ENCODE measurements around the gene MAP2K5.

The MAP2K5 gene

DNA sequence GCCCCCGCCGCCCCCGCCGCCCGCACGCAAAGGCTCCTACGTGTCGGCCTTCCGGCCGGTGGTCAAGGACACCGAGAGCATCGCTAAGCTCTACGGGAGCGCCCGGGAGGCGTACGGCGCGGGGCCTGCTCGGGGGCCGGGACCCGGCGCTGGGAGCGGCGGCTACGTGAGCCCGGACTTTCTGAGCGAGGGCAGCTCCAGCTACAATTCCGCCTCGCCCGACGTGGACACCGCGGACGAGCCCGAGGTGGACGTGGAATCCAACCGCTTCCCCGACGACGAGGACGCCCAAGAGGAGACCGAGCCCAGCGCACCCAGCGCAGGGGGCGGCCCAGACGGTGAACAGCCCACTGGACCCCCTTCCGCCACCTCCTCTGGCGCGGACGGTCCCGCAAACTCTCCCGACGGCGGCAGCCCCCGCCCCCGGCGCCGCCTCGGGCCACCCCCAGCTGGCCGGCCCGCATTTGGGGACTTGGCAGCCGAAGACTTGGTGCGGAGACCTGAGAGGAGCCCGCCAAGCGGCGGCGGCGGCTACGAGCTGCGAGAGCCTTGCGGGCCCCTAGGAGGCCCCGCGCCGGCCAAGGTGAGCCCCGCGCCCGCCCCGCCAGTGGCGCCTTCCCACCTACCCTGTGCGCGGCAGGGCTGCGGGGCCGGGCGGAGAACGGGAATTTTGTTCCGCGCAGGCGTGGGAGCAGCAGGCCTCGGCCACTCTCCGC lies 285.2 kb downstream of the MAP2K5 start:
- no peak for DNase-seq (ENCODE audit: low read depth)
- TF ChIP-seq, protein P1, sequence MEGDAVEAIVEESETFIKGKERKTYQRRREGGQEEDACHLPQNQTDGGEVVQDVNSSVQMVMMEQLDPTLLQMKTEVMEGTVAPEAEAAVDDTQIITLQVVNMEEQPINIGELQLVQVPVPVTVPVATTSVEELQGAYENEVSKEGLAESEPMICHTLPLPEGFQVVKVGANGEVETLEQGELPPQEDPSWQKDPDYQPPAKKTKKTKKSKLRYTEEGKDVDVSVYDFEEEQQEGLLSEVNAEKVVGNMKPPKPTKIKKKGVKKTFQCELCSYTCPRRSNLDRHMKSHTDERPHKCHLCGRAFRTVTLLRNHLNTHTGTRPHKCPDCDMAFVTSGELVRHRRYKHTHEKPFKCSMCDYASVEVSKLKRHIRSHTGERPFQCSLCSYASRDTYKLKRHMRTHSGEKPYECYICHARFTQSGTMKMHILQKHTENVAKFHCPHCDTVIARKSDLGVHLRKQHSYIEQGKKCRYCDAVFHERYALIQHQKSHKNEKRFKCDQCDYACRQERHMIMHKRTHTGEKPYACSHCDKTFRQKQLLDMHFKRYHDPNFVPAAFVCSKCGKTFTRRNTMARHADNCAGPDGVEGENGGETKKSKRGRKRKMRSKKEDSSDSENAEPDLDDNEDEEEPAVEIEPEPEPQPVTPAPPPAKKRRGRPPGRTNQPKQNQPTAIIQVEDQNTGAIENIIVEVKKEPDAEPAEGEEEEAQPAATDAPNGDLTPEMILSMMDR (IDR thresholded peaks at IDR 0.05; ENCODE audit: control insufficient read depth, extremely low read depth, insufficient read depth) = no peak
- H3K4me3 ChIP-seq (ENCODE audit: low read depth, low read length) = no peak overlapping the region

DNA sequence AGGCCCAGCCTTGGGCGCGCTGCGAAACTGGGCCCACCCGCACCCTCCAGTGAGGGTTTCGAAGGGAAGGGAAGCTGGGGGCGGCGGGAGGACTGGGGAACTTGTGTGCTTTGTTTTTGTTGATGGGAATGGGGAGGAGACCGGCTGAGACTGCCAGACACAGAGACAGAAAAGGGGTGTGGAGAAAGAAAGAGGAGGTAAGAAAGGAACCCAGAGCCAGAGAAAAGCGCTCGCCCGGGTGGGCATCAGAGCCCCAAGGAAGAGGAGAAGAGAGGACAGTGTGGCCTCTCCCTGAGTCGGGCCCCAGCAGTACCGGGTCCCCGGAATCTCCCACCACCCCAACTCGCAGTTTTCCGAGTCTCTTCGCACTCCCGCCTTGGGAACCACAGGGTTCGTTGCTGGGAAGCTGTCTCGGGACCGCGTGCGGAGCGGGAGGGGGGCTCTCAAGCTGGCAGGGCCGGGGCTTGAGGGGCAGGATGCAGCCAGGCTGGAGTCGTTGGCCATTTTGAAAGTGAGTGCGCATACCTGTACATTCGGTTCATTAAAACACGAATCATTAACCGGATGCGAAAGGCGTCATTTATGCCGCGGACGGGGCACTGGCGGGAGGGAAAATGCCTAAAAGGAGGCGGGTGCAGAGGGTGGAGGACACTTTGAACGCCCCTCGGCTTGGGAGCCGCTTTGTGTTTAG lies 285.9 kb downstream of the MAP2K5 start:
- TF ChIP-seq, protein P1 (IDR thresholded peaks at IDR 0.05; ENCODE audit: control insufficient read depth, extremely low read depth, insufficient read depth) = no peak
- DNase-seq (ENCODE audit: low read depth) = no peak
- no peak overlapping the region for H3K4me3 ChIP-seq (ENCODE audit: low read depth, low read length)

DNA sequence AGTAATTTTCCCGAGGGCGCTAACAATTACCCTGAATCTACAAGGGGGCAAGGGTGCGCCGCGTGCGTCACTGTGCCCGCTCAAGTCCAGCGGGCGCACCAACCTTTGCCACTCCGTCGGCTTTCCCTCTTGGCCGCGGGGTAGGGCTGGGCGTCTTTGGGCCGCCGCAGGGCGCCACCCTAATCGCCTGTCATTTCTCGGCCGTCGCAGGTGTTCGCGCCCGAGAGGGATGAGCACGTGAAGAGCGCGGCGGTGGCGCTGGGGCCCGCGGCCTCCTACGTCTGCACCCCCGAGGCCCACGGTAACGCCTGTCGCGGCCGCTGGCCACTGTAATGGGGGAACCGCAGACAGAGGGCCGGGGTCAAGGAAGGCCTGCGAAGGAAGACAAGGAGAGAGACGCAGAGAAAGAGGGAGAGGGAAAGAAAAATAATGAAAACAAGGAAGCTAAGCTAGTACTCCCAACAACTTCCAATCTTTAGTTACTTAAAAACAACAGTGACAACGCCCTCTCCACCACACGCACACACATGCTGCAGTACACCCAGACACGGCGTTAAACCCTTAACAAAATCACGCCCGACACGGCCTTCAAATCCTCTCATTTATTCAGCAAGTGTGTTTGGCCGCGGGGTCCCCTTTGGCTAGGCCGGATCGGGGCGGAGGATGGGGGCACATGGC lies 286.6 kb downstream of the MAP2K5 start:
- DNase-seq (ENCODE audit: low read depth) = no peak
- TF ChIP-seq, protein P1 (IDR thresholded peaks at IDR 0.05; ENCODE audit: control insufficient read depth, extremely low read depth, insufficient read depth) = no peak
- no peak overlapping the region for H3K4me3 ChIP-seq (ENCODE audit: low read depth, low read length)

DNA sequence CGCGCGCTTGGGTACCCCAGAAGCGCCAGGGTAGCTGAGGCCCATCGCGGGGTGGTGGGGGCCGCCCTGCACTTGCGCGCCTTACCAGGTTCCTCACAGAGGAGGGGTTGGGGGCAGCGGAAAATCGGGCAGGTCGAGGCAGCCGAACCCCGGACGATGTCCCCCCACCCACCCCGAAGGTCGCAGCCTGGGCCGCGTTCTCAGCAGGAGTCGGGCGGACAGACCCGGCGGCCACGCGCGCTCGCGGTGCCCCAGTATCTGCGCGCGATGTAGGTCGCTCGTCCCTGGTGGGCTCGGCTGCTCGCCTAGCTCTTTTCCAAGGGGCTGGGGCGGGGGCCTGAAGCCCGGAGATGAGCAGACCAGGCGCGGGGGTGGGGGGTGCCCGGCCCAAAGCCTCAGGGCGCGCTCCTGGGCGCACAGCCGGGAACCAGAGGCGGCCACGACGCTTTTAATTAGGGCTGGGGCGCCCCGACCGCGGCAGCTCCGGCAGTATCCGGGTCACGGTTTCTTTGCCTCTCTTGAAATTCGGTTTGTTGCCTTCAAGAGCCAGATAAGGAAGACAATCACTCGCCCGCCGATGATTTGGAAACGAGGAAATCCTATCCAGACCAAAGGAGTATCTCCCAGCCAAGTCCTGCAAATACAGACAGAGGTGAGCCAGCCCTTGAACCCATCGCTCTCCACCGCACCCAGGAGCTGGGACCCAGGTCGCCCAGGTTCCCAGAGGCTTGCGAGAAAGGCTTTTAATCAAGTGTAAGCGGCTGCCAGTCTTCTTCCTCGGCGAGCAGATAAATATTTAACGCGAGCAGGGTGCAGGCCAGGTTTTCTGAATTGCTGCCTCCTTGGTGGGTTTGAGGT lies 287.4 kb downstream of the MAP2K5 start:
- TF ChIP-seq, protein P1 (IDR thresholded peaks at IDR 0.05; ENCODE audit: control insufficient read depth, extremely low read depth, insufficient read depth) = no peak
- no peak overlapping the region for H3K4me3 ChIP-seq (ENCODE audit: low read depth, low read length)
- DNase-seq (ENCODE audit: low read depth) = no peak

DNA sequence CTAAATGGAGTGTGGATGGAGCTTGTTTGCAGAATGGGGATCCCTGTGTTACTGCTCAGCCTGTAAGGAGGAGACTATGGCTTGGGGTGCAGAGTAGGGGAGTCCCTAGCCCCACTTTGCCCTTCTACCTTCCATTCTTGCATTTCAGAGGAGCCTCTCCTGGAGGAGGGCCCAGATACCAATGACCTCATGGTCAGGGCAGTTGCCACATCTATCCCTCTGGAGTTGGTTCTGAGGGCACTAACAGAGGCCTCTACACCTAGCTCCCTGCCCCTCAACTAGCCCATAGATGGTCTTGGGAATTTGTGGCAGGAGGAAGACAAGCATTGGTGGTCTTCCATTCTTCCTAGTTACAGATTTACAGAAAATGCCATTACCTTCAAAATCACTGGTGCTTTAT lies 288.9 kb downstream of the MAP2K5 start:
- no peak overlapping the region for H3K4me3 ChIP-seq (ENCODE audit: low read depth, low read length)
- DNase-seq (ENCODE audit: low read depth) = no peak
- TF ChIP-seq, protein P1 (IDR thresholded peaks at IDR 0.05; ENCODE audit: control insufficient read depth, extremely low read depth, insufficient read depth) = no peak

DNA sequence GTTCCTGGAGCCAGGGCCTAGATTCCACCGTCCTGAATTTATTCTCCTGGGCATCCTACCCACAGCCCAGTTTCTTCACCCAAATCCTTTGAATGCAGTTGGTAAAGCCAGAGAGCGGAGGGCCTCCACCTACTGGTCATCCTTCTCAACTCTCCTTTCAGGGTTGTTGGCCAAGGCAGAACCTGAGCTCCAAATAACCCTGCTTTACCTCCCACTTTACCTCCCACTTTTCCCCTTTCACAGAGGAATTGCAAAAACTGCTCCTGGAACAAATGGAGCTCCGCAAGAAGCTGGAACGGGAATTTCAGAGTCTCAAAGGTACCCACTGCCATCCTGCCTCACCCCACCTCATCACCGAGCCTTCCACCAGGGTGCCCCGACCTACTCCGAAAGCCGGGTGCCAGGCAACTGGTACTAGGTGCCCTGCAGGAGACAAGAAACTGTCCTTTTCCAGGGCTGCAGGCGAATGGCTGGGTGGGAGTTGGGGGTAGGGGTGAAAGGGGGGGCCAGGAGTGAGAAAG lies 289.6 kb downstream of the MAP2K5 start:
- TF ChIP-seq, protein P1 (IDR thresholded peaks at IDR 0.05; ENCODE audit: control insufficient read depth, extremely low read depth, insufficient read depth) = peak; percentile 66
- no peak overlapping the region for H3K4me3 ChIP-seq (ENCODE audit: low read depth, low read length)
- peak; percentile 17 for DNase-seq (ENCODE audit: low read depth)

Data from LNCaP clone FGC (cell line).